ENCODE results near the gene CLASRP. TPM values are rescaled to one million over a fixed set of nuclear protein-coding genes. Genes with fewer than 3 reads are reported as not detected.

The CLASRP gene
- polyA plus RNA-seq, 1 donor (not counting 4 experiments of a cell fraction or from before 2014, with no cell fraction given): 21.4 TPM

- Histone ChIP-seq H3K4me3 (ENCODE audit: control insufficient read depth in 2 of 3, extremely low read depth in 1 of 3, insufficient read depth in 2 of 3, low read depth in 1 of 3, low read length in 3 of 3) (no peak overlapping the region), H2AFZ (ENCODE audit: control insufficient read depth, low read length) (no peak overlapping the region), H3K79me2 (ENCODE audit: control insufficient read depth, insufficient read depth, low read length) (no peaks in the 10 kb centered on the region), H3K4me2 (ENCODE audit: control insufficient read depth, extremely low read depth, insufficient read depth, low read depth, low read length) (no peak overlapping the region), H3K27me3 (ENCODE audit: control insufficient read depth, extremely low read depth, insufficient read depth, low read length) (no peaks in the 10 kb centered on the region), H3K9me1 (ENCODE audit: control insufficient read depth, extremely low read depth, insufficient read depth, low read length) (no peaks in the 10 kb centered on the region), H3K9me3 (ENCODE audit: control insufficient read depth, low read depth, low read length) (no peaks in the 10 kb centered on the region), H3K4me1 (ENCODE audit: control insufficient read depth, extremely low read depth, insufficient read depth, low read length) (peaks cover 5% of the 10 kb centered on the region), H3K36me3 (ENCODE audit: control insufficient read depth in 2 of 2, extremely low read depth in 1 of 2, insufficient read depth in 2 of 2, low read length in 2 of 2) (peaks cover 0 to 3% of the 10 kb centered on the region in 2 experiments), H4K20me1 (ENCODE audit: control insufficient read depth, extremely low read depth, insufficient read depth, low read length) (no peaks in the 10 kb centered on the region), H3K9ac (ENCODE audit: control insufficient read depth, extremely low read depth, insufficient read depth, low read length) (no peak overlapping the region), H3K27ac (ENCODE audit: control insufficient read depth, insufficient read depth, low read length) (no peak overlapping the region)
- FAIRE-seq: no peak
- dilution Hi-C loops (cut with MboI; ENCODE audit: extremely low pct_ligation_motif_present, low sequenced_read_pairs): no loop called here
- no peak for DNase-seq (ENCODE audit: low read depth, low spot score)
- no peak for TF ChIP-seq EZH2 (IDR thresholded peaks at IDR 0.05; ENCODE audit: low read length)
- TF ChIP-seq CTCF (optimal IDR thresholded peaks at IDR 0.05 in 1 of 3, IDR thresholded peaks at IDR 0.05 in 1 of 3, conservative IDR thresholded peaks at IDR 0.05 in 1 of 3; ENCODE audit: extremely low read depth in 1 of 3, insufficient read depth in 2 of 3, low read length in 3 of 3): no peak
Measured at GRCh38 chr19:45005787-45006186, 33.1 kb upstream of the CLASRP start.

- no peaks in the 10 kb centered on the region for H3K9me1 ChIP-seq (ENCODE audit: control insufficient read depth, extremely low read depth, insufficient read depth, low read length)
- no peak overlapping the region for H3K27ac ChIP-seq (ENCODE audit: control insufficient read depth, insufficient read depth, low read length)
- no peaks in the 10 kb centered on the region for H4K20me1 ChIP-seq (ENCODE audit: control insufficient read depth, extremely low read depth, insufficient read depth, low read length)
- no peak overlapping the region for H3K4me2 ChIP-seq (ENCODE audit: control insufficient read depth, extremely low read depth, insufficient read depth, low read depth, low read length)
- FAIRE-seq (no peak), DNase-seq (ENCODE audit: low read depth, low spot score) (no peak)
- no peak overlapping the region for H3K4me3 ChIP-seq (ENCODE audit: control insufficient read depth in 2 of 3, extremely low read depth in 1 of 3, insufficient read depth in 2 of 3, low read depth in 1 of 3, low read length in 3 of 3)
- no peak overlapping the region for H2AFZ ChIP-seq (ENCODE audit: control insufficient read depth, low read length)
- no peaks in the 10 kb centered on the region for H3K4me1 ChIP-seq (ENCODE audit: control insufficient read depth, extremely low read depth, insufficient read depth, low read length)
- no peaks in the 10 kb centered on the region for H3K79me2 ChIP-seq (ENCODE audit: control insufficient read depth, insufficient read depth, low read length)
- H3K9me3 ChIP-seq (ENCODE audit: control insufficient read depth, low read depth, low read length): no peaks in the 10 kb centered on the region
- no peaks in the 10 kb centered on the region for H3K27me3 ChIP-seq (ENCODE audit: control insufficient read depth, extremely low read depth, insufficient read depth, low read length)
- H3K9ac ChIP-seq (ENCODE audit: control insufficient read depth, extremely low read depth, insufficient read depth, low read length): no peak overlapping the region
- TF ChIP-seq CTCF (optimal IDR thresholded peaks at IDR 0.05 in 1 of 3, IDR thresholded peaks at IDR 0.05 in 1 of 3, conservative IDR thresholded peaks at IDR 0.05 in 1 of 3; ENCODE audit: extremely low read depth in 1 of 3, insufficient read depth in 2 of 3, low read length in 3 of 3): no peak
- TF ChIP-seq EZH2 (IDR thresholded peaks at IDR 0.05; ENCODE audit: low read length): no peak
- dilution Hi-C loops (cut with MboI; ENCODE audit: extremely low pct_ligation_motif_present, low sequenced_read_pairs): no loop called here
- peaks cover 2 to 3% of the 10 kb centered on the region in 2 experiments for H3K36me3 ChIP-seq (ENCODE audit: control insufficient read depth in 2 of 2, extremely low read depth in 1 of 2, insufficient read depth in 2 of 2, low read length in 2 of 2)
Measured at GRCh38 chr19:45008552-45008951, 30.3 kb upstream of the CLASRP start.
